ENCODE measurements around the gene LILRB4. TPM values are rescaled to one million over a fixed set of nuclear protein-coding genes. Genes with fewer than 3 reads are reported as not detected.

LILRB4 gene
- total and polyA plus RNA-seq, 9 of the 15 experiments (the other 6 are each of a cell fraction or from before 2014, with no cell fraction given): not detected

- no peak for TF ChIP-seq RBM14 (IDR thresholded peaks at IDR 0.05; ENCODE audit: borderline replicate concordance, insufficient read depth, low read depth, low read length)
- TF ChIP-seq ZNF583 (CRISPR knock-in tag; IDR thresholded peaks at IDR 0.05): peak; percentile 32; the same call in 1 of the 2 replicates
- peak; percentile 59; the same call in 1 of the 2 replicates for TF ChIP-seq HINFP (tag; conservative IDR thresholded peaks at IDR 0.05; ENCODE audit: low read depth)
- TF ChIP-seq E2F3 (CRISPR knock-in tag; IDR thresholded peaks at IDR 0.05): no peak
- TF ChIP-seq NR3C1 (CRISPR knock-in tag; IDR thresholded peaks at IDR 0.05): peak; percentile 87; the same call in 1 of the 2 replicates
- TF ChIP-seq DLX4 (CRISPR knock-in tag; IDR thresholded peaks at IDR 0.05): no peak
- no peak for TF ChIP-seq ESRRA (IDR thresholded peaks at IDR 0.05; ENCODE audit: borderline replicate concordance, low read depth)
- no peak for TF ChIP-seq PTBP1 (IDR thresholded peaks at IDR 0.05; ENCODE audit: low read depth, low read length)
- TF ChIP-seq FOXJ3 (CRISPR knock-in tag; IDR thresholded peaks at IDR 0.05): peak; percentile 61; the same call in 1 of the 2 replicates
- peak; percentile 100 for TF ChIP-seq REST (IDR thresholded peaks at IDR 0.05; ENCODE audit: borderline replicate concordance)
- TF ChIP-seq REST (CRISPR knock-in tag; IDR thresholded peaks at IDR 0.05; ENCODE audit: low read depth): peak; percentile 98
- peak; percentile 60; the same call in 1 of the 2 replicates for TF ChIP-seq E2F5 (CRISPR knock-in tag; IDR thresholded peaks at IDR 0.05)
- peak; percentile 15; the same call in 1 of the 2 replicates for TF ChIP-seq STAG1 (CRISPR knock-in tag; IDR thresholded peaks at IDR 0.05; ENCODE audit: borderline replicate concordance)
- TF ChIP-seq ZNF263 (CRISPR knock-in tag; IDR thresholded peaks at IDR 0.05; ENCODE audit: borderline replicate concordance): peak; percentile 62; the same call in 1 of the 2 replicates
- peak; percentile 98 for TF ChIP-seq MIER1 (IDR thresholded peaks at IDR 0.05; ENCODE audit: low read depth)
- no peak for TF ChIP-seq SMARCB1 (IDR thresholded peaks at IDR 0.05; ENCODE audit: insufficient read length, low read depth)
- no peak for TF ChIP-seq USF2 (CRISPR knock-in tag; IDR thresholded peaks at IDR 0.05)
These were observed 21.7 kb downstream of the LILRB4 start (continued) for GRCh38 chr19:54684527-54684926.

Data from K562 (cell line).